ENCODE measurements around the gene TCHH. TPM values are rescaled to one million over a fixed set of nuclear protein-coding genes. Genes with fewer than 3 reads are reported as not detected.
A peak's percentile ranks its signal among the peaks of the same experiment; 100 is the strongest.
"Not testable (repeated sequence)": the region's sequence is repeated elsewhere in the genome, so short reads cannot be mapped to it uniquely, and the experiment has no call there.

Gene TCHH, protein sequence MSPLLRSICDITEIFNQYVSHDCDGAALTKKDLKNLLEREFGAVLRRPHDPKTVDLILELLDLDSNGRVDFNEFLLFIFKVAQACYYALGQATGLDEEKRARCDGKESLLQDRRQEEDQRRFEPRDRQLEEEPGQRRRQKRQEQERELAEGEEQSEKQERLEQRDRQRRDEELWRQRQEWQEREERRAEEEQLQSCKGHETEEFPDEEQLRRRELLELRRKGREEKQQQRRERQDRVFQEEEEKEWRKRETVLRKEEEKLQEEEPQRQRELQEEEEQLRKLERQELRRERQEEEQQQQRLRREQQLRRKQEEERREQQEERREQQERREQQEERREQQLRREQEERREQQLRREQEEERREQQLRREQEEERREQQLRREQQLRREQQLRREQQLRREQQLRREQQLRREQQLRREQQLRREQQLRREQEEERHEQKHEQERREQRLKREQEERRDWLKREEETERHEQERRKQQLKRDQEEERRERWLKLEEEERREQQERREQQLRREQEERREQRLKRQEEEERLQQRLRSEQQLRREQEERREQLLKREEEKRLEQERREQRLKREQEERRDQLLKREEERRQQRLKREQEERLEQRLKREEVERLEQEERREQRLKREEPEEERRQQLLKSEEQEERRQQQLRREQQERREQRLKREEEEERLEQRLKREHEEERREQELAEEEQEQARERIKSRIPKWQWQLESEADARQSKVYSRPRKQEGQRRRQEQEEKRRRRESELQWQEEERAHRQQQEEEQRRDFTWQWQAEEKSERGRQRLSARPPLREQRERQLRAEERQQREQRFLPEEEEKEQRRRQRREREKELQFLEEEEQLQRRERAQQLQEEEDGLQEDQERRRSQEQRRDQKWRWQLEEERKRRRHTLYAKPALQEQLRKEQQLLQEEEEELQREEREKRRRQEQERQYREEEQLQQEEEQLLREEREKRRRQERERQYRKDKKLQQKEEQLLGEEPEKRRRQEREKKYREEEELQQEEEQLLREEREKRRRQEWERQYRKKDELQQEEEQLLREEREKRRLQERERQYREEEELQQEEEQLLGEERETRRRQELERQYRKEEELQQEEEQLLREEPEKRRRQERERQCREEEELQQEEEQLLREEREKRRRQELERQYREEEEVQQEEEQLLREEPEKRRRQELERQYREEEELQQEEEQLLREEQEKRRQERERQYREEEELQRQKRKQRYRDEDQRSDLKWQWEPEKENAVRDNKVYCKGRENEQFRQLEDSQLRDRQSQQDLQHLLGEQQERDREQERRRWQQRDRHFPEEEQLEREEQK (N-terminal part only)
- under 0.01 TPM in 1 of 2 replicates, not detected in the other for total RNA-seq

DNA sequence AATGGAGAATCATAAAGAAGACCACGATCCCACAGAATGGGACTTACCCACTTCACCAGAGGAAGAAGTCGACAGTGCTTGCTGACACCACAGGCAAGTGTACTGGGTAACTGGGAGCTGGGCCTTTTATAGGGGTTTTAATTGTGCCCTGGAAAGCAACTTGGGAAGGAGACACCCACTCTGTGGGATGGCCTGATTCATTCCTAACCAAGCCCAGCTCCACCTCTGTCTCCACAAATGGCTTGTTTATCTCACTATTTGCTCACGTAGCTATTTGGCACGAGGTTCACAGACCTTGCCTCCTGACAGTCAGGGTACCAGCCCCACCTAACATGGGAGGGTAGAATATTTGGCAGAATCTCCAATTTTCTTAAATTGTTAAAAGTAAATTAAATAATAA is at the start of gene TCHH:
TCHH (minus strand) TSS at position 101 of the 400 bp plus-strand sequence. CDS start 1,364 bp downstream, outside the sequence.
- DNase-seq (ENCODE audit: low read depth, low spot score): no peak

DNA sequence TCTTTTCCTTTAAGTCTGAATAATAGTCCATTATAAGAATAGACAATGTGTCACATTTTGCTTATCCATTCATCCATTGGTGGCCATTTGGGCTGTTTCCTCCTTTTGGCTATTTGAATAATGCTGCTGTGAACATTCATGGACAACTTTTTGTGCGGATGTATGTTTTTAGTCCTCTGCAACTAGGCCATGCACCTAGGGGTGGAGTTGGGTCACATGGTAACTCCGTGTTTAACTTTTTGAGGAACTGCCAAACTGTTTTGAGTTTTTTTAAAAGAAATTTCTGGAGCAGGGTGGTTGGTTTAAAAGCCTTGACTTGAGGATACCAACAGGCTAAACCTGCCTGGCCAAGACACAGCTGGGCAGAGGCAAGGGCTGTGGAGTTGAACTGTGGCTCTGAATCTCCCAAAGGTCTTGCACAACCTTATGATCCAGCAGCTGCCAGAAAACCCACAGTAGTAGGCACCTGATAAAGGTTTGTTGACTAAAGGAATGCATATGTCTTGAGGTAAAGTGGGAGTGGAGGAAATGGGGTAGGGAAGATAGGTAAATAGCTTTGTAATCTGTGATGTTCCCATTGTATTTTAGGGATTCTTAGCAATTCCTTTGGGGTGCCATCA is 49.4 kb upstream of the TCHH start:
- no peak for DNase-seq (ENCODE audit: low read depth, low spot score)

DNA sequence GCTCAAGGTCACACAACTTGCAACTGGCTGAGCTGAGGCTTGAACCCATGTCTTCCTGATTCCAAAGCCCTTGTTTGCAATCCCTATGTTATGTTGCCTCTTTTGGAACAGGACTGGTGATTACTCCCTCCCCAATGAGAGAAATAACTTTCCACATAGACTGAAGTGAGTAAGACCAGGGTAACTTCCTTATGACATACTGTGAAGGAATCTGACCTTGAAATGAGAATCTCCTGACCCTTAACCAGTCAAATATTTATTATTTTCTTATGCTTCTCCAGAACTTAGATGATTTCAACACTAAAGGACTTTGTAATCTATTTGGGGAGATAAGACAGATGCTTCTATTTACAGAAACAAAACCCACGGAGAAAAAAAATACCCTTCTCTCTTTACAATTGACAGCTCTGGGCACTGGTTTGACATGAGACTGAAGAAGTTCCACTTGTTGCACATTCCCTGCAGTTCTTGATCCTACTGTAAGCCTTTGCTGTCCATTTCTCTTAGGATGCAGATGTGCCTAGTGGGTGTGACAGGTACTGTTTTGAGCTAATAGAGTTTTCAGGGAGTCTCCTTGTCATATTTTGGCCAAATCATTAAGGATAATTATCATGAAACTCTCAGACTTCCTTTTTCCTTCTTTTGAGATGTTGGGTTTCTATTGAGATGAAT is 47.7 kb upstream of the TCHH start:
- no peak for DNase-seq (ENCODE audit: low read depth, low spot score)

DNA sequence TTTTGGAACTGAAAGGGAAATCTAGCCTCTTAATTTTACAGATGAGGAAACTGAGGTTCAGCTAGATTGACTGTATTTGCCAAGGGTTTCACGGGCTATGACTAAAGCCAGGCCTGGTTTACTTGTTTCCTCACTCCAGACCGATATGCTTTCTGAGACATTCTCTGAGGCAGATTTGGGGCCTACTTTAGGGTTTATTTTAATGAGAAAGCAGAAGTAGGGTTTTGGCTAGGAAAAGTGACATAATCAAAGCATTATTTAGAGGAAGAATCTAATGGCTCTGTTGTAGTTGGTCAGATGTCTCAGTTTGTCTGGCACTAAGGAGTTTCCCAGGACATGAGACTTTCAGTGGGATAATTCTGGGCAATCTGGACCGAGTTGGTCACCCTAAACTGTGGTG is 45.3 kb upstream of the TCHH start:
- no peak for DNase-seq (ENCODE audit: low read depth, low spot score)

DNA sequence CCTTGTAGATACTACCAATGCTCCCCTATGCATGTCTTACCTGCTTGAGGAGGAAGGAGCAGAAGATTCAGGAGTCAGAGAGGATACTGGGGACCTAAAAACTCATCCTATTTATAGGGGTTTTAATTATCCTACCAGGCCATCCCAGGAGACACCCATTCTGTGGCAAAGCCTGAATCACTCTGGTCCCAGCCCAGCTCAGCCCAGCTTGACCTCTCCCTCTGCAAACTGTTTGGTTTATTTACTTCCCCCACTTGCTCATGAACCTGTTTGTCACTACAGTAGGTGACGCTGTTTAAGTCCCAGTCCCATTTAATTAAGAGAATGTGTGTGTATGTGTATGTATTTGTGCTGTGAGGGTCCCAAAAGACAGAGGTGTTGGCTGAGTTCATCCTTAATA is 43.9 kb upstream of the TCHH start, which contains the start of gene RPTN:
RPTN (minus strand) TSS at position 85 of the 400 bp plus-strand sequence. CDS start 1,339 bp downstream, outside the sequence.
- no peak for DNase-seq (ENCODE audit: low read depth, low spot score)

DNA sequence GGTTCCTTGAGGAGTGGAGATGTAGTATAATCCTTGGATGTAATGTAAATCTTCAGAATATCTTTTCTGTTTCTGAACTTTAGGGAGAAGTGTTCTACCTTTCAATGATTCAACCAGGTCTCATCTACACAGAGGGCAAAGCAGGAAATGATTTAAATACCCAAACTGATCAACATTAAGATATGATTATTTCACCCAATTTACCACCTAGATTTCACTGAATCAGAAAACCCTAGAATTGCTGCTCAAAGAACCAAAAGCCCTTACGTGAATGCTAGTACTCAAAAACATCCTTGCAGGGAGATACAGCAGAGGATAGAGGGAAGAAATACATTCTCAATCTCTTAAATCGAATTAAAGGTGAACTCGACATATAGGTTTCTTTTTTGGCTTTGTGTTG is 38.8 kb upstream of the TCHH start:
- no peak for DNase-seq (ENCODE audit: low read depth, low spot score)

DNA sequence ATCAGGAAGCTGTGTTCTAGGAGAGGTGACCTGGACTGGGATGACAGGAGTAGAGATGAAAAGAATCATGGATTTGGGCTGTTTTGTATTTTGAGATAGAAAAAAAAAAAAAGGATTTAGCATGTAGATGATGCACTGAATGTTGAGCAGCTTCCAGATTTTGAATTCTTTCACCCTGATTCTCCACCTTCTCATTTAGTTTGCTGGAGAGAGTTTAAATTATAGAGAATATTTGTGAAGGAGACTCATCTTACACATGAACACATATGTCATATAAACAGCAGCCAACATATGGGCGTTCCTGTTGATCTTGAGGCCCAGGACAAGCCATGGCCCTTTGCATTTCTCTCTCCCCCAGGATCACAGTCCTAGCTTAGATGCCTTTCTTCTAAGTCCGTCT is 36.4 kb upstream of the TCHH start:
- no peak for DNase-seq (ENCODE audit: low read depth, low spot score)

DNA sequence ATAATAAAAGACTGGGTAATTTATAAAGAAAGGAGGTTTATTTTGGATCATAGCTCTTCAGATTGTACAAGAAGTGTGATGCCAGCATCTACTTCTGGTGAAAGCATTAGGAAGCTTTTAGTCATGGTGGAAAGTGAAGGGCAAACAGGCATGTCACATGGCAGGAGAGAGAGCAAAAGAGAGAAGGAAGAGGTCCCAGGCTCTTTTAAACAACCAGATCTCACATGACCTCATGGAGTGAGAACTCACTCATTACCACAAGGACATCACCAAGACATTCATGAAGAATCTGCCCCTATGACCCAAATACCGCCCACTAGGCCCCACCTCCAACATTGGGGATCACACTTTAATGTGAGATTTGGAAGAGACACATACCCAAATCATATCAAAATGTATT is 33.7 kb upstream of the TCHH start:
- DNase-seq (ENCODE audit: low read depth, low spot score): no peak

DNA sequence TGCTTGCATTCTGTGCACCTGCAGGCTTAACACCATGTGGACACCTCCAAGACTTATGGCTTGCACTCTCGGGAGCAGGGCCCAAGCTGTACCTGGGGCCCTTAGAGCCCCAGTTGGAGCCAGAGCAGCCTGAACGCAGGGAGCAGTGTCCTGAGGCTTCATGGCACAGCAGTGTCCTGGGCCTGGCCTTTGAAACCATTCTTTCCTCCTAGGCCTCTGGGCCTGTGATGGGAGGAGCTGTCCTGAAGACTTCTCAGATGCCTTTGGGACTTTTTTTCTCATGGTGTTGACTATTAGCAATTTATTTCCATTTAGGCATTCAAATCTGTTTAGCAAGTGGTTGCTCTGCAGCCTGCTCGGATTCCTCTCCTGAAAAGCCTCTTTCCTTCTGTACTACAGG is 32.8 kb upstream of the TCHH start:
- no peak for DNase-seq (ENCODE audit: low read depth, low spot score)

DNA sequence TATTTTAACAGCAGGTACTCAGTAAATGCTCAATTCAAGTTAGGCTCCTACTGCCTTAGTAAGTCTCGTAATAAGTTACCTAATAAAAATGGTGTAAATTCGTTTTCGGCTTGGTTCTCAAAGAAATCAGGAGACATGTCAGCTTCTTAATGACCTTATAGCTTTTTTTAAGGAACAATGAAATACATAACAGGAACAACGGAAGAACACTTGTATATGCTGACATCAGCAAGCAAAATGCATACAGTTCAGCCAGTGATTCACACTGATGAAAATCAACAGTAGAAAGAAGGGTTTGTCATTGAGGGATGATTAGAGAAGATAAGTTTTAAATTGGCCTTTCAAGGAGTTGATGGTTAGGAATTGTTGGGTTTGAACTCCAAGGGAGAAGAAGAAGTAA is 30.5 kb upstream of the TCHH start:
- no peak for DNase-seq (ENCODE audit: low read depth, low spot score)

DNA sequence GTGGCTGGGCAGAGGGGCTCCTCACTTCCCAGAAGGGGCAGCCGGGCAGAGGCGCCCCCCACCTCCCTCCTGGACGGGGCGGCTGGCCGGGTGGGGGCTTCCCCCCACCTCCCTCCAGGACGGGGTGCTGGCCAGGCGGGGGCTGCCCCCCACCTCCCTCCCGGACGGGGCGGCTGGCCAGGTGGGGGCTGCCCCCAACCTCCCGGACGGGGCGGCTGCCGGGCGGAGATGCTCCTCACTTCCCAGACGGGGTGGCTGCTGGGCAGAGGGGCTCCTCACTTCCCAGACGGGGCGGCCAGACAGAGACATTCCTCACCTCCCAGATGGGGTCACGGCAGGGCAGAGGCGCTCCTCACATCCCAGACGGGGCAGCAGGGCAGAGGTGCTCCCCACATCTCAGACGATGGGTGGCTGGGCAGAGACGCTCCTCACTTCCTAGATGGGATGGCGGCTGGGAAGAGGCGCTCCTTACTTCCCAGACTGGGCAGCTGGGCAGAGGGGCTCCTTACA is 29.5 kb upstream of the TCHH start:
- not testable (repeated sequence) for DNase-seq (ENCODE audit: low read depth, low spot score)

DNA sequence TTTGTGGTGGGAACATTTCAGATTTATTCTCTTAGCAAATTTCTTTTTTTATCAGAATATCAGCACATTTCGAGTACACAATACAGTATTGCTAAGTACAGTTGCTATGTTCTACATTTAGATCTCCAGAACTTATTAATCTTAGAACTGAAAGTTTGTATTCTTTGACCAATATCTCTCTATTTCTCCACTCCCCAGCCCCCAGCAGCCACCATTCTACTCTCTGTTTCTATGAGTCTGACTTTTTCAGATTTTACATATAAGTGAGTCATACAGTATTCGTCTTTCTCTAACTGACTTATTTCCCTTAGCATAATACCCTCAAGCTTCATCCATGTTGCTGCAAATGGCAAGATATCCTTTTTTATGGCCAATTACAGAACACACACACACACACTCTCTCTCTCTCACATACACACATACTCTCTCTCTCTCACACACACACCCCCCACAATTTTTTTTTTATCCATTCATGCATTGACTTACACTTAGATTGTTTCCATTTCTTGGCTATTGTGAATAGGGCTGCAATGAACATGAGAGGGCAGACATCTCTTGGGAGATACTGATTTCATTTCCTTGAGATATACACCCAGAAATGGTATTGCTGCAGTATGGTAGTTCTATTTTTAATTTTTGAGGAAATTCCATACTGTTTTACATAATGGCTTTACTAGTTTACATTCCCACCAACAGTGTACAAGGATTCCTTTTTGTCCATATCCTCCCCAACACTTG is 28.1 kb upstream of the TCHH start:
- DNase-seq (ENCODE audit: low read depth, low spot score): no peak

DNA sequence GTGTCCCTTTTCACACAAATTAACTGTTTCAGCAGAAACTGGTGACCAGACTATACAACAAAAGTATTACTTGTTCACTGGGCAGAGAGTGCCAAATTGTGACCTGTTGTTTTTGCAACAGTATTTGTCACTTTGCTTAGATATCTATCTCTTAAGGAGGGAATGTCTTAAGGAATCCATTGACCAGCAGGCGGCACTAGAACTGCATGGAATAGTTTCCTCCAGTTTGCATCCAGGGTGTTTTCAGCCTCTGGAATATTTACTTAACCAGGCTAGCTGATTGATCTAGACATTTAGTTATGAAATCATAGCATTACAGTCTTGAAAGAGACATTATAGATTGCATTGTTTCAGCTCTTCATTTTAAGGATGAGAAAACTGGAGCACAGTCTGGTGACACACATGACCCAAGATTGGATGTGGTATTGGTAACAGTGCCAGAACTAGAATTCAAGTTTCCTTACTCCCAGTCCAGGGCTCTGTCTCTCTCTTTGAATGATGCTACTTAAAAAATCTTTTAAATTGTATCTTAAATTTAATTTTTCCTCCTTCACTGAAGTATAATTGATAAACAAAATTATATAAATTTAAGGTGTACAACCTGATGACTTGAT is 26.8 kb upstream of the TCHH start:
- DNase-seq (ENCODE audit: low read depth, low spot score): peak; percentile 24

DNA sequence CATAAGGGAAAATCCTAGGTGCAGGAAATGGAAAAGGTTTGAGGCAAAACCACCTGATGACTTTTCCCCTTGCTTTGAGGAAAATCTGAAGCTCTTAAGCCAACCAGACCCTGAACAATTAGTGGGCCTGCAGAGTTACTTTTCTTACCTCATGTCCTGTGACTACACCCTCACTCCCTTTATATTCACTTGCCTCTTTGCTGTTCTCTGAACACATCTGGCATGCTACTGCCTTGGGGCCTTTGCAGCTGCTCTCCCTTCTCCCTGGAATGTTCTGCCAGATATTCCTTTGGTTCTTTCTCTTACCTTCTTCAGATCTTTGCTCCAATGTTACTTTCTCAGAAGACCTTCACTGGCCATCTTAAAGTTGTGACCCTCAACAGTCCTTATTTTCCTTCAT is 22.0 kb upstream of the TCHH start:
- DNase-seq (ENCODE audit: low read depth, low spot score): no peak

DNA sequence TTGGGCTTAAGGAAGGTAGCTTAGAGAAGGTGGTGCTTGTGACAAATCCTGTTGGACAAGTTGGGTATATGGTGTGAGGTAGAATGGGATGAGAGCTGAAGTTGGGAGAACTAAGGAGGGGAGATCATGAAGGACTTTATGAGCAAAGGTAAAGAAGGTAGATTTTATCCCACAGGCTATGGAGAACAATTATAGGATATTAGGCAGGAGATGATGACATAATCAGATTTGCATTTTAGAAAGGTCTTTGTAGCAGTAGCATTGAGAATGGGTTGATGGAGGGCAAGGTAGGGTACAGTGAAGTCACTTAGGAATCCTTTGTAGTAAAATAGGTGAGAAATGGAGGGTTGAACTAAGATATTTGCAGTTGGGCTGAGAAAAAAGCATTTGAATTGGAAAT is 14.9 kb upstream of the TCHH start:
- DNase-seq (ENCODE audit: low read depth, low spot score): no peak

DNA sequence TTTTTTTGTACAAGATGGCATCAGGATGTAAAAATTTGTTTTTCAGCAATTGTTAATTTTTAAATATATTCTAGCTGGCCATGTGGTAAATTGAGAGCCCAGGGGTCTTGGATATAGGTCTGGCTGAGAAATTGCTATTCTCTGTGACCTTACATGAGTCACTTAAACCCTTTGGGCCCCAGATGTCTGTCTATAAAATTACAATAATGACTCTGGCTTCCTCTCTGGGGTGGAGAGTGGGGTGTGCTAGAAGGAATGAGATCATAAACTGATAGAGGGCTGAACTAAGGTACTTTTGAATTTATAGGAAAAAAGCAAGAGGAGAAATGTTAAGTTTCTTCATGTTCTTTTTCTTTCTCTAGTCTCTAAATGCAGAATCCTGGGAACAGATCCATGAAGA is 12.4 kb upstream of the TCHH start:
- no peak for DNase-seq (ENCODE audit: low read depth, low spot score)

DNA sequence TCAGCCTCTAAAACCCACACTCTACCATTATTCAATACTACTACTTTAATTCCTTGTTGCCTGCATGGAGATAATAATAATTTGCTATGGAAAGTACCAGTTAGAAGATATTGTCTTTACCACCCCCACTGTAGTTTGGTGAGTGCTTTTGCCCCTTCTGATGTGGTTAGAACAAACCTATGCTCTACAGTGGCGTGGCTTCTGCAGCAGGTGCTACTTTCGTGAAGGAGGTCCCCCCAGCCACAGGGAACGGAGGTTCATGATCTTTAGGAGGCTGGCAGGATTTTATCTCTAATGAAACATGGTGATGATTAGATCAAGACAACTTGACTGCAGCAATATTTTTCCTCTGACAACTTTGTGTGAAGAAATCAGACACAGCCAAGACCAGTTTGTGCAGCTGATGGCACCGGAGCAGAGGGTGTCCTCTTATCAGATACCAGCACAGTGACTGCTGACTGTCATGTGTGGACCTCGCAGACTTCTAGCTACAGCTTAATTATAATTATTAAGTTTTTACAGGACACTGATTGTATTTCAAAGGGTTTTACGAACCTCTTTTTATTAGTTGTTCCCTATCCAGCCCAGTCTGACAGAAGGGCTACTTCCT is 10.7 kb upstream of the TCHH start:
- DNase-seq (ENCODE audit: low read depth, low spot score): no peak

DNA sequence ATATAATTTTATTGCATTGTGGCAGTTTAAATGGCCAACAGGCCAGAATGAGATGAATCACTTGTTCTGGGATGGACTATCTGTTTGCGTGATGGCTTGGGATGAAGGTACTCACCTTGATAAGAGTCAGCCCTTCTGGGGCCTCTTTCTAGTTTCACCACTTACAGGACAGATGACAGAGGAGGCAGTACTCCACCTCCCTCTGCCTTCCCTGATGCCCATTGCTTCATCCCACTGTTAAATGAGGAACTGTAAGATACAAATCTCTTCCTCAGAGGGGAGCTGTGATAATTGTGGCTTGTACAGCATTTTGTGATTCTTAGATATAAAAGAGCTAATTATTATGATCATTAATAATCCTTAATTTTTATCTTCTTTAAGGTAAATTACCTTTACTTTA is 3.7 kb upstream of the TCHH start:
- DNase-seq (ENCODE audit: low read depth, low spot score): no peak

All from pulmonary artery endothelial cell (primary cell).